ENCODE measurements around the gene PLA2G4E.

PLA2G4E gene

GRCh38 chr15:42020713-42021273 lies at the start of gene PLA2G4E:
Gene PLA2G4E, minus strand, starts transcription at chr15:42021042. Its CDS starts 12 bp downstream, at chr15:42021030.
- no peaks in the 10 kb centered on the region for H3K4me1 ChIP-seq (ENCODE audit: control insufficient read depth, insufficient read depth, low read length, unreplicated experiment)
- H3K79me2 ChIP-seq (ENCODE audit: control insufficient read depth, insufficient read depth, low read length, unreplicated experiment) = no peaks in the 10 kb centered on the region
- peaks cover 60% of the 10 kb centered on the region for H3K27me3 ChIP-seq (ENCODE audit: insufficient read depth, low read length)
- no peak within 1 kb of the TSS for H3K4me3 ChIP-seq (ENCODE audit: low read depth, low read length)
- H3K36me3 ChIP-seq (ENCODE audit: insufficient read depth, low read length) = no peaks in the 10 kb centered on the region
- no peak within 1 kb of the TSS for H3K27ac ChIP-seq (ENCODE audit: low read depth, low read length)
- no peak within 1 kb of the TSS for H2AFZ ChIP-seq (ENCODE audit: low read length, unreplicated experiment)

- no peaks in the 10 kb centered on the region for H3K36me3 ChIP-seq (ENCODE audit: insufficient read depth, low read length)
- H3K4me3 ChIP-seq (ENCODE audit: low read depth, low read length) = no peak overlapping the region
- peaks cover 18% of the 10 kb centered on the region; the same call in 1 of the 2 replicates for H3K27me3 ChIP-seq (ENCODE audit: insufficient read depth, low read length)
- no peak overlapping the region for H2AFZ ChIP-seq (ENCODE audit: low read length, unreplicated experiment)
- no peaks in the 10 kb centered on the region for H3K79me2 ChIP-seq (ENCODE audit: control insufficient read depth, insufficient read depth, low read length, unreplicated experiment)
- H3K4me1 ChIP-seq (ENCODE audit: control insufficient read depth, insufficient read depth, low read length, unreplicated experiment) = no peaks in the 10 kb centered on the region
- H3K27ac ChIP-seq (ENCODE audit: low read depth, low read length) = no peak overlapping the region
These were observed 49.6 kb upstream of the PLA2G4E start for GRCh38 chr15:42070279-42070975.

GRCh38 chr15:42069496-42070278 lies 48.8 kb upstream of the PLA2G4E start:
- Histone ChIP-seq H3K27me3 (ENCODE audit: insufficient read depth, low read length) (peaks cover 18% of the 10 kb centered on the region; the same call in 1 of the 2 replicates), H2AFZ (ENCODE audit: low read length, unreplicated experiment) (no peak overlapping the region), H3K27ac (ENCODE audit: low read depth, low read length) (no peak overlapping the region), H3K79me2 (ENCODE audit: control insufficient read depth, insufficient read depth, low read length, unreplicated experiment) (no peaks in the 10 kb centered on the region), H3K36me3 (ENCODE audit: insufficient read depth, low read length) (no peaks in the 10 kb centered on the region), H3K4me1 (ENCODE audit: control insufficient read depth, insufficient read depth, low read length, unreplicated experiment) (no peaks in the 10 kb centered on the region), H3K4me3 (ENCODE audit: low read depth, low read length) (no peak overlapping the region)

DNA sequence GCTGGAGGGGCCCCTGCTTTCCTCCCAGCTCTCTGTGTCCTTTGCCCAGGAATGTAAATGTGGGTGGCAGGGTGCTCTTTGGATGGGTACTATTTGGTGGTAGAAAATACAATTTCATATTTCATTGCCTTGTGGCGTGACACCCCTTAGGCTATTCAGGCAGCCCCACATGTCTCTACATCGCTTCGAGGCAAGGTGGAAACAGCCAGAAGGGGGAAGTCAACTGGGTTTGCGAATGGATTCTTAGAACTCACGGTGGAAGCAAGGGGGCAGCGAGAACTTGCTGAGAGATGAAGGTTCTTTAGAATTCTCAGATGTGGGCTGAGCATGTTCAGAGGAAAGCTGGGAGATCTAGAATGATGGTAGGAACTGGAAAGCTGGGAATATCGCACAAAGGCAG lies 48.2 kb upstream of the PLA2G4E start:
- no peak overlapping the region for H3K4me3 ChIP-seq (ENCODE audit: low read depth, low read length)
- peaks cover 15% of the 10 kb centered on the region; the same call in 1 of the 2 replicates for H3K27me3 ChIP-seq (ENCODE audit: insufficient read depth, low read length)
- H3K4me1 ChIP-seq (ENCODE audit: control insufficient read depth, insufficient read depth, low read length, unreplicated experiment) = no peaks in the 10 kb centered on the region
- H2AFZ ChIP-seq (ENCODE audit: low read length, unreplicated experiment) = no peak overlapping the region
- H3K79me2 ChIP-seq (ENCODE audit: control insufficient read depth, insufficient read depth, low read length, unreplicated experiment) = no peaks in the 10 kb centered on the region
- H3K36me3 ChIP-seq (ENCODE audit: insufficient read depth, low read length) = no peaks in the 10 kb centered on the region
- no peak overlapping the region for H3K27ac ChIP-seq (ENCODE audit: low read depth, low read length)

DNA sequence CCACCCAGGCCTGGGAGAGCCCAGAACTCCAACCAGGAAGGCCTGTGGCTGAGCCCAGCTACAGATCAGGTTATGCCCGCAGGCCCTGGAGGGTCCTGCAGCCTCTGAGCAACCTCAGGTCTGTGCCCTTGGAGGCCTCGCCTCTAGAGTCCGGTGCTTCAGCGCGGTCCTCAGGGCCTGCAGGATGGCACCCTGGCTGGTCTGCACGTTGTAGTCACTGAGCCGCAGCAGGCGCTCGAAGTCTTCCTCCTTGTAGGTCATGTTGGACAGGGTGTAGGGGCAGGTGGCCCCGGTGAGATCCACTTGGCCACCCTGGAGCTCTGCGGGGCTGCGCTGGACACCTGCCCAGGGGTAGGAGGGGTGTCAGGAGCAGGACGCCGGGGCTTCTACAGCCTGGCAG lies 47.8 kb upstream of the PLA2G4E start:
- Histone ChIP-seq H3K27me3 (ENCODE audit: insufficient read depth, low read length) (peaks cover 10% of the 10 kb centered on the region; the same call in 1 of the 2 replicates), H3K36me3 (ENCODE audit: insufficient read depth, low read length) (no peaks in the 10 kb centered on the region), H3K79me2 (ENCODE audit: control insufficient read depth, insufficient read depth, low read length, unreplicated experiment) (no peaks in the 10 kb centered on the region), H3K4me3 (ENCODE audit: low read depth, low read length) (no peak overlapping the region), H3K4me1 (ENCODE audit: control insufficient read depth, insufficient read depth, low read length, unreplicated experiment) (no peaks in the 10 kb centered on the region), H3K27ac (ENCODE audit: low read depth, low read length) (no peak overlapping the region), H2AFZ (ENCODE audit: low read length, unreplicated experiment) (no peak overlapping the region)

- 0 out of 2 replicates have a peak, but pooled peaks cover 5% of the 10 kb centered on the region for H3K27me3 ChIP-seq (ENCODE audit: insufficient read depth, low read length)
- no peak overlapping the region for H3K4me3 ChIP-seq (ENCODE audit: low read depth, low read length)
- H3K27ac ChIP-seq (ENCODE audit: low read depth, low read length) = no peak overlapping the region
- H3K79me2 ChIP-seq (ENCODE audit: control insufficient read depth, insufficient read depth, low read length, unreplicated experiment) = no peaks in the 10 kb centered on the region
- H3K36me3 ChIP-seq (ENCODE audit: insufficient read depth, low read length) = no peaks in the 10 kb centered on the region
- no peak overlapping the region for H2AFZ ChIP-seq (ENCODE audit: low read length, unreplicated experiment)
- H3K4me1 ChIP-seq (ENCODE audit: control insufficient read depth, insufficient read depth, low read length, unreplicated experiment) = no peaks in the 10 kb centered on the region
These were observed 46.0 kb upstream of the PLA2G4E start for GRCh38 chr15:42066764-42067415.

GRCh38 chr15:42065468-42065867 lies 44.6 kb upstream of the PLA2G4E start:
- H3K27ac ChIP-seq (ENCODE audit: low read depth, low read length) = no peak overlapping the region
- H2AFZ ChIP-seq (ENCODE audit: low read length, unreplicated experiment) = no peak overlapping the region
- H3K4me1 ChIP-seq (ENCODE audit: control insufficient read depth, insufficient read depth, low read length, unreplicated experiment) = no peaks in the 10 kb centered on the region
- H3K4me3 ChIP-seq (ENCODE audit: low read depth, low read length) = no peak overlapping the region
- H3K36me3 ChIP-seq (ENCODE audit: insufficient read depth, low read length) = no peaks in the 10 kb centered on the region
- H3K79me2 ChIP-seq (ENCODE audit: control insufficient read depth, insufficient read depth, low read length, unreplicated experiment) = no peaks in the 10 kb centered on the region
- H3K27me3 ChIP-seq (ENCODE audit: insufficient read depth, low read length) = peaks cover 13% of the 10 kb centered on the region

DNA sequence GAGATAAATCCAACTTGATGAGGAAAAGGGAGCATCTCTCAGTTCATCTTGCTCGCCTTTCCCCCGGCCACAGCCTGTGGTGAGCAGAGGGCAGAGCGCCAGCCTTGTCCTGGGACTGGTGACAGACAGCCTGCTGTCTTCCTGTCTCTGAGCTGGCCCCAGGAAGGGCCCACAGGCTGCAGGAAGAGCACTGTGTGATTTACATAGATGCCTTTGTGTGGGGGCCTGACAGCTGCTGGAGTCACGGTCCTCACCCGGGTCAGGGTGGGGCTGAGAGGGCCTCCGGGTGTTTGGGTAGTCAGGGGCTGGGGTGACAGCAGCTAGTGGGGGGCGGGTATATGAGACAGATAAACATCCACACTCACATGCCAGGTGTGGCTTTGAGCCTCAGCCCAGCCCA lies 44.2 kb upstream of the PLA2G4E start:
- H2AFZ ChIP-seq (ENCODE audit: low read length, unreplicated experiment) = no peak overlapping the region
- no peaks in the 10 kb centered on the region for H3K36me3 ChIP-seq (ENCODE audit: insufficient read depth, low read length)
- no peaks in the 10 kb centered on the region for H3K4me1 ChIP-seq (ENCODE audit: control insufficient read depth, insufficient read depth, low read length, unreplicated experiment)
- H3K27me3 ChIP-seq (ENCODE audit: insufficient read depth, low read length) = peaks cover 16% of the 10 kb centered on the region
- H3K79me2 ChIP-seq (ENCODE audit: control insufficient read depth, insufficient read depth, low read length, unreplicated experiment) = no peaks in the 10 kb centered on the region
- no peak overlapping the region for H3K4me3 ChIP-seq (ENCODE audit: low read depth, low read length)
- no peak overlapping the region for H3K27ac ChIP-seq (ENCODE audit: low read depth, low read length)

DNA sequence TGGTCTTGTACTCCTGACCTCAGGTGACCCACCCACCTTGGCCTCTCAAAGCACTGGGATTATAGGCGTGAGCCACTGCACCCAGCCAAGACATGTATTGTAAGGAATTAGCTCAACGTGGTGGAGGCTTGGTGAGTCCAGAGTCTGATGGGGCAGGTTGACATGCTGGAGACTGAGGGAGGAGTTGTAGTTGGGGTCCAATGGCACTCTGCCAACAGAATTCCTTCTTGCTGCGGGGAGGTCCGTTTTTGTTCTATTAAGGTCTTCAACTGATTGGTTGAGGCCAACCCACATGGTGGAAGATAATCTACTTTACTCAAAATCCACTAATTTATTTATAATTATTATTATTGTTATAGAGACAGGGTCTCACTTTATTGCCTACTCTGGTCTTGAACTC lies 43.4 kb upstream of the PLA2G4E start:
- no peak overlapping the region for H3K27ac ChIP-seq (ENCODE audit: low read depth, low read length)
- H3K36me3 ChIP-seq (ENCODE audit: insufficient read depth, low read length) = no peaks in the 10 kb centered on the region
- no peak overlapping the region for H2AFZ ChIP-seq (ENCODE audit: low read length, unreplicated experiment)
- peaks cover 16% of the 10 kb centered on the region for H3K27me3 ChIP-seq (ENCODE audit: insufficient read depth, low read length)
- H3K4me1 ChIP-seq (ENCODE audit: control insufficient read depth, insufficient read depth, low read length, unreplicated experiment) = no peaks in the 10 kb centered on the region
- no peak overlapping the region for H3K4me3 ChIP-seq (ENCODE audit: low read depth, low read length)
- H3K79me2 ChIP-seq (ENCODE audit: control insufficient read depth, insufficient read depth, low read length, unreplicated experiment) = no peaks in the 10 kb centered on the region

GRCh38 chr15:42063122-42063848 lies 42.4 kb upstream of the PLA2G4E start:
- no peak overlapping the region for H2AFZ ChIP-seq (ENCODE audit: low read length, unreplicated experiment)
- no peak overlapping the region for H3K27ac ChIP-seq (ENCODE audit: low read depth, low read length)
- peaks cover 16% of the 10 kb centered on the region for H3K27me3 ChIP-seq (ENCODE audit: insufficient read depth, low read length)
- H3K79me2 ChIP-seq (ENCODE audit: control insufficient read depth, insufficient read depth, low read length, unreplicated experiment) = no peaks in the 10 kb centered on the region
- no peaks in the 10 kb centered on the region for H3K36me3 ChIP-seq (ENCODE audit: insufficient read depth, low read length)
- H3K4me3 ChIP-seq (ENCODE audit: low read depth, low read length) = no peak overlapping the region
- H3K4me1 ChIP-seq (ENCODE audit: control insufficient read depth, insufficient read depth, low read length, unreplicated experiment) = no peaks in the 10 kb centered on the region
